Measurements from ENCODE around the gene EIF4A2.
A peak's percentile ranks its signal among the peaks of the same experiment; 100 is the strongest.

The EIF4A2 gene

GRCh38 chr3:186772701-186773417 is 10.5 kb upstream of the EIF4A2 start:
- Mint-ChIP-seq H3K4me3 (peak overlapping the region; percentile 85), H3K4me1 (peaks cover 23% of the 10 kb centered on the region), H3K9me3 (no peaks in the 10 kb centered on the region), H3K27me3 (no peaks in the 10 kb centered on the region), H3K36me3 (no peaks in the 10 kb centered on the region), H3K27ac (peak overlapping the region; percentile 98)
- peak; percentile 98 for ATAC-seq

GRCh38 chr3:186775999-186776398 is 7.4 kb upstream of the EIF4A2 start:
- Mint-ChIP-seq H3K4me1 (peaks cover 23% of the 10 kb centered on the region), H3K36me3 (no peaks in the 10 kb centered on the region), H3K9me3 (no peaks in the 10 kb centered on the region), H3K27me3 (no peaks in the 10 kb centered on the region), H3K27ac (no peak overlapping the region), H3K4me3 (no peak overlapping the region)
- no peak for ATAC-seq

GRCh38 chr3:186779204-186779603 is 4.2 kb upstream of the EIF4A2 start:
- H3K4me1 Mint-ChIP-seq = peaks cover 15% of the 10 kb centered on the region
- H3K27me3 Mint-ChIP-seq = no peaks in the 10 kb centered on the region
- no peak overlapping the region for H3K4me3 Mint-ChIP-seq
- peaks cover 11% of the 10 kb centered on the region for H3K36me3 Mint-ChIP-seq
- ATAC-seq = no peak
- no peaks in the 10 kb centered on the region for H3K9me3 Mint-ChIP-seq
- H3K27ac Mint-ChIP-seq = no peak overlapping the region

GRCh38 chr3:186782542-186783057 is 777 bp upstream of the EIF4A2 start:
- Mint-ChIP-seq H3K9me3 (no peaks in the 10 kb centered on the region), H3K27me3 (no peaks in the 10 kb centered on the region), H3K4me3 (peak overlapping the region; percentile 99), H3K36me3 (peaks cover 44% of the 10 kb centered on the region), H3K27ac (peak overlapping the region; percentile 100), H3K4me1 (peaks cover 37% of the 10 kb centered on the region)
- ATAC-seq = peak; percentile 46

GRCh38 chr3:186783731-186784515 is 546 bp downstream of the EIF4A2 start:
- peaks cover 58% of the 10 kb centered on the region for H3K36me3 Mint-ChIP-seq
- no peaks in the 10 kb centered on the region for H3K27me3 Mint-ChIP-seq
- peak overlapping the region; percentile 99 for H3K4me3 Mint-ChIP-seq
- H3K9me3 Mint-ChIP-seq = no peaks in the 10 kb centered on the region
- ATAC-seq = peak; percentile 81
- peaks cover 50% of the 10 kb centered on the region for H3K4me1 Mint-ChIP-seq
- peak overlapping the region; percentile 100 for H3K27ac Mint-ChIP-seq

- no peak for ATAC-seq
- no peaks in the 10 kb centered on the region for H3K27me3 Mint-ChIP-seq
- H3K36me3 Mint-ChIP-seq = peaks cover 62% of the 10 kb centered on the region
- H3K9me3 Mint-ChIP-seq = no peaks in the 10 kb centered on the region
- H3K4me3 Mint-ChIP-seq = peak overlapping the region; percentile 99
- peak overlapping the region; percentile 100 for H3K27ac Mint-ChIP-seq
- peaks cover 54% of the 10 kb centered on the region for H3K4me1 Mint-ChIP-seq
Measured at GRCh38 chr3:186784820-186785494, 1.6 kb downstream of the EIF4A2 start.

GRCh38 chr3:186785495-186786018 is 2.2 kb downstream of the EIF4A2 start:
- Mint-ChIP-seq H3K4me3 (peak overlapping the region; percentile 99), H3K36me3 (peaks cover 62% of the 10 kb centered on the region), H3K27ac (peak overlapping the region; percentile 100), H3K27me3 (no peaks in the 10 kb centered on the region), H3K9me3 (no peaks in the 10 kb centered on the region), H3K4me1 (peaks cover 58% of the 10 kb centered on the region)
- ATAC-seq = no peak

- H3K27me3 Mint-ChIP-seq = no peaks in the 10 kb centered on the region
- peak overlapping the region; percentile 100 for H3K27ac Mint-ChIP-seq
- no peaks in the 10 kb centered on the region for H3K9me3 Mint-ChIP-seq
- no peak for ATAC-seq
- H3K4me3 Mint-ChIP-seq = peak overlapping the region; percentile 99
- peaks cover 62% of the 10 kb centered on the region for H3K36me3 Mint-ChIP-seq
- H3K4me1 Mint-ChIP-seq = peaks cover 59% of the 10 kb centered on the region
Measured at GRCh38 chr3:186786922-186787321, 3.5 kb downstream of the EIF4A2 start.

- Mint-ChIP-seq H3K36me3 (peaks cover 64% of the 10 kb centered on the region), H3K4me3 (peak overlapping the region; percentile 99), H3K9me3 (no peaks in the 10 kb centered on the region), H3K27ac (peak overlapping the region; percentile 100), H3K4me1 (peaks cover 53% of the 10 kb centered on the region), H3K27me3 (no peaks in the 10 kb centered on the region)
- no peak for ATAC-seq
Measured at GRCh38 chr3:186787642-186788481, 4.5 kb downstream of the EIF4A2 start.

GRCh38 chr3:186788482-186789370 is 5.3 kb downstream of the EIF4A2 start:
- peaks cover 53% of the 10 kb centered on the region for H3K4me1 Mint-ChIP-seq

GRCh38 chr3:186789554-186790260 is 6.3 kb downstream of the EIF4A2 start:
- Mint-ChIP-seq H3K4me1 (peaks cover 44% of the 10 kb centered on the region), H3K4me3 (no peak overlapping the region), H3K9me3 (no peaks in the 10 kb centered on the region), H3K36me3 (peaks cover 67% of the 10 kb centered on the region), H3K27ac (peak overlapping the region; percentile 53), H3K27me3 (no peaks in the 10 kb centered on the region)
- ATAC-seq = no peak

More at GRCh38 chr3:186788482-186789370, 5.3 kb downstream of the EIF4A2 start:
- peak overlapping the region; percentile 99 for H3K4me3 Mint-ChIP-seq
- H3K27me3 Mint-ChIP-seq = no peaks in the 10 kb centered on the region
- no peak for ATAC-seq
- H3K27ac Mint-ChIP-seq = peak overlapping the region; percentile 100
- no peaks in the 10 kb centered on the region for H3K9me3 Mint-ChIP-seq
- peaks cover 67% of the 10 kb centered on the region for H3K36me3 Mint-ChIP-seq

GRCh38 chr3:186790261-186790981 is 7.0 kb downstream of the EIF4A2 start:
- ATAC-seq = peak; percentile 39
- no peaks in the 10 kb centered on the region for H3K9me3 Mint-ChIP-seq
- H3K27me3 Mint-ChIP-seq = no peaks in the 10 kb centered on the region
- peak overlapping the region; percentile 53 for H3K27ac Mint-ChIP-seq
- peaks cover 39% of the 10 kb centered on the region for H3K4me1 Mint-ChIP-seq
- H3K36me3 Mint-ChIP-seq = peaks cover 60% of the 10 kb centered on the region
- H3K4me3 Mint-ChIP-seq = no peak overlapping the region

Data from stimulated activated memory B cell treated with anti-CD40 and anti-IgM and Interleukin-4, amounts not matched to agents 10 μg/mL and 1 μg/mL and 100 μg/mL, for 72 hours (primary cell).